ENCODE results near the gene ABCG5.

- TF ChIP-seq POLR2AphosphoS5 (IDR thresholded peaks at IDR 0.05; ENCODE audit: low read depth, low read length): no peak
- no peak for TF ChIP-seq SIN3A (IDR thresholded peaks at IDR 0.05; ENCODE audit: borderline replicate concordance, insufficient read depth, low read length)
- TF ChIP-seq TAF1 (IDR thresholded peaks at IDR 0.05; ENCODE audit: borderline replicate concordance, insufficient read depth, low read length): no peak
- TF ChIP-seq, protein P1, sequence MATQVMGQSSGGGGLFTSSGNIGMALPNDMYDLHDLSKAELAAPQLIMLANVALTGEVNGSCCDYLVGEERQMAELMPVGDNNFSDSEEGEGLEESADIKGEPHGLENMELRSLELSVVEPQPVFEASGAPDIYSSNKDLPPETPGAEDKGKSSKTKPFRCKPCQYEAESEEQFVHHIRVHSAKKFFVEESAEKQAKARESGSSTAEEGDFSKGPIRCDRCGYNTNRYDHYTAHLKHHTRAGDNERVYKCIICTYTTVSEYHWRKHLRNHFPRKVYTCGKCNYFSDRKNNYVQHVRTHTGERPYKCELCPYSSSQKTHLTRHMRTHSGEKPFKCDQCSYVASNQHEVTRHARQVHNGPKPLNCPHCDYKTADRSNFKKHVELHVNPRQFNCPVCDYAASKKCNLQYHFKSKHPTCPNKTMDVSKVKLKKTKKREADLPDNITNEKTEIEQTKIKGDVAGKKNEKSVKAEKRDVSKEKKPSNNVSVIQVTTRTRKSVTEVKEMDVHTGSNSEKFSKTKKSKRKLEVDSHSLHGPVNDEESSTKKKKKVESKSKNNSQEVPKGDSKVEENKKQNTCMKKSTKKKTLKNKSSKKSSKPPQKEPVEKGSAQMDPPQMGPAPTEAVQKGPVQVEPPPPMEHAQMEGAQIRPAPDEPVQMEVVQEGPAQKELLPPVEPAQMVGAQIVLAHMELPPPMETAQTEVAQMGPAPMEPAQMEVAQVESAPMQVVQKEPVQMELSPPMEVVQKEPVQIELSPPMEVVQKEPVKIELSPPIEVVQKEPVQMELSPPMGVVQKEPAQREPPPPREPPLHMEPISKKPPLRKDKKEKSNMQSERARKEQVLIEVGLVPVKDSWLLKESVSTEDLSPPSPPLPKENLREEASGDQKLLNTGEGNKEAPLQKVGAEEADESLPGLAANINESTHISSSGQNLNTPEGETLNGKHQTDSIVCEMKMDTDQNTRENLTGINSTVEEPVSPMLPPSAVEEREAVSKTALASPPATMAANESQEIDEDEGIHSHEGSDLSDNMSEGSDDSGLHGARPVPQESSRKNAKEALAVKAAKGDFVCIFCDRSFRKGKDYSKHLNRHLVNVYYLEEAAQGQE (IDR thresholded peaks at IDR 0.05; ENCODE audit: insufficient read depth in 1 of 2, low read depth in 2 of 2, low read length in 2 of 2): no peak
Measured at GRCh38 chr2:43810888-43811287, 27.8 kb downstream of the ABCG5 start.
